Measurements from ENCODE around the gene OPCML.

Gene OPCML

DNA sequence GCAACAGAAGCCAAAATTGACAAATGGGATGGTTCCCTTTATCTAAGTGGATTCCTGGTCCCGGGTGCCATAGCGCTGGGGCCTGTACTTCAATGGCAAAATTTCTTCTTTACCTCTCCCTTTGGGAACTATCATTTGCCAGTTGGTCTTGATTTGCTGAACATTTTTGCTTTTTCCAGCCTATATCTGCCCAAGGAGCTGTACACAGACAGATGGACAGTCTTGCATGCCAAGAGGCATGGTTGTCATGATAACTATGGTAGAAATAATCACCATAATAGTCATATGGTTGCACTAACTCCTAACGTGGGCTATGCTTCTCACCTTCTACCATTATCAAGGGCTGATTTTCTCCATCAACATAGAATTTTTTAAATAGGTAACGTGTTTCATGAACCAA, 1030.9 kb downstream of the OPCML start:
- DNase-seq (ENCODE audit: low spot score), result no peak
- TF ChIP-seq, protein P1, sequence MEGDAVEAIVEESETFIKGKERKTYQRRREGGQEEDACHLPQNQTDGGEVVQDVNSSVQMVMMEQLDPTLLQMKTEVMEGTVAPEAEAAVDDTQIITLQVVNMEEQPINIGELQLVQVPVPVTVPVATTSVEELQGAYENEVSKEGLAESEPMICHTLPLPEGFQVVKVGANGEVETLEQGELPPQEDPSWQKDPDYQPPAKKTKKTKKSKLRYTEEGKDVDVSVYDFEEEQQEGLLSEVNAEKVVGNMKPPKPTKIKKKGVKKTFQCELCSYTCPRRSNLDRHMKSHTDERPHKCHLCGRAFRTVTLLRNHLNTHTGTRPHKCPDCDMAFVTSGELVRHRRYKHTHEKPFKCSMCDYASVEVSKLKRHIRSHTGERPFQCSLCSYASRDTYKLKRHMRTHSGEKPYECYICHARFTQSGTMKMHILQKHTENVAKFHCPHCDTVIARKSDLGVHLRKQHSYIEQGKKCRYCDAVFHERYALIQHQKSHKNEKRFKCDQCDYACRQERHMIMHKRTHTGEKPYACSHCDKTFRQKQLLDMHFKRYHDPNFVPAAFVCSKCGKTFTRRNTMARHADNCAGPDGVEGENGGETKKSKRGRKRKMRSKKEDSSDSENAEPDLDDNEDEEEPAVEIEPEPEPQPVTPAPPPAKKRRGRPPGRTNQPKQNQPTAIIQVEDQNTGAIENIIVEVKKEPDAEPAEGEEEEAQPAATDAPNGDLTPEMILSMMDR (IDR thresholded peaks at IDR 0.05; ENCODE audit: extremely low read depth, missing control alignments), result no peak

DNA sequence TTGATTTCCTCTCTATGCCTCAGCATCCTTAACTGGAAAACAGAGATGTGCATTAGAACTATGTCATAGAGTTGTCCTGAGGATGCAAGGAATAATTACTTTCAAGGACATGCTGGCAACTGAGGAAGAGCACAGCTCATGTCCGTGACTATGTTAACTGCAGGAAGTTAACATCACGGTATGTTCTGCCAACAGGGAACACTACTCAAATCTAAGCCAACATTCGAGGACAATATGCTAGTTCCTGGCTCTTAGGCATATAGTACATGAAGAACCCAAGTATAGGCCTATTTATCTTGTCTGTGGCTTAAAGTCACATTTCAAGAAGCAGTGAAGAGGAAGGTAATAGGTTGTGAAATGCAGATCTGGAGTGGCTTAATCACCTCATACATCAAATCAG, 1032.6 kb downstream of the OPCML start:
- no peak for DNase-seq (ENCODE audit: low spot score)

DNA sequence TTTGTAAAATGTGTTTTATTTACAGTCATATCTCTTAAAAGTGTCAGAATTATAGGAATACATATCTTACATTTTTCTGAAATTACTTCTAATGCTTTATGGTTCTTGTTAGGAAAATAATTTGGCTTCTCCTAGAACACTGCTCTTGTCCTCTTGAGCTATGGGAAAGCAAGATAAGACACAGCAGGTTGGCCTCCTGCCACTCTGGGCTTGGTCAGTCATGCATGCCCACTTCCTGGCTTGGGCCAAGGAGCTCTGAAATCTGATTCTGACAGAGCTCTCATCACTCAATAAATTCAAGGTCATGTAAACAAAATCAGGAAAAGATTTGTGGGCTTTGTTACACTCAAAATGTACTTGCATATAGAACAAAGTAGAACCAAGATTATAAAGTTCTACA, 1036.0 kb downstream of the OPCML start:
- DNase-seq (ENCODE audit: low spot score), result no peak
- TF ChIP-seq, protein P1 (IDR thresholded peaks at IDR 0.05; ENCODE audit: extremely low read depth, missing control alignments), result no peak

More for the DNA sequence above, 1032.6 kb downstream of the OPCML start:
- TF ChIP-seq, protein P1 (IDR thresholded peaks at IDR 0.05; ENCODE audit: extremely low read depth, missing control alignments), result no peak

DNA sequence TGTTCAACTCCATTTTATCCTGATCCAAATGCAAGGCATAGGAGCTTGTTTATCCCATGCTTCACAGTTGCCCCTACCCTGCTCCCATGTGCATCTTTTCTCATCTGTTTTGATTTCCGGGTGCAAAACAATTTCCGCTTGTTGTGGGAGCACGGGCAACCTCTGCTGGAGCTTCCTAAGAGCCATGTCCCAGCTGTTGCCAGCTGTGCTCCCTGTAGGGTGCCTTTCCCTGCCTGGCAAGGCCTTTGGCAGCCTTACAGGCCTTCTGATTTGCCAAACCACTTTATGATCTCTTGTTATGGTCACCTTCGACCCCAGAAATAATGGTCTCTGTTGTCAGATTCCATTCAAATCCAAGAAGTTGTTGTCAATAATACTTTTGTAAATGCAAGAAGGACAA, 1038.5 kb downstream of the OPCML start:
- TF ChIP-seq, protein P1 (IDR thresholded peaks at IDR 0.05; ENCODE audit: extremely low read depth, missing control alignments), result no peak
- no peak for DNase-seq (ENCODE audit: low spot score)

GRCh38 chr11:132490978-132491377, 1041.3 kb downstream of the OPCML start:
- TF ChIP-seq, protein P1 (IDR thresholded peaks at IDR 0.05; ENCODE audit: extremely low read depth, missing control alignments), result no peak
- no peak for DNase-seq (ENCODE audit: low spot score)

- DNase-seq (ENCODE audit: low spot score), result no peak
- TF ChIP-seq, protein P1 (IDR thresholded peaks at IDR 0.05; ENCODE audit: extremely low read depth, missing control alignments), result no peak
Measured at GRCh38 chr11:132486060-132486459, 1046.2 kb downstream of the OPCML start.

DNA sequence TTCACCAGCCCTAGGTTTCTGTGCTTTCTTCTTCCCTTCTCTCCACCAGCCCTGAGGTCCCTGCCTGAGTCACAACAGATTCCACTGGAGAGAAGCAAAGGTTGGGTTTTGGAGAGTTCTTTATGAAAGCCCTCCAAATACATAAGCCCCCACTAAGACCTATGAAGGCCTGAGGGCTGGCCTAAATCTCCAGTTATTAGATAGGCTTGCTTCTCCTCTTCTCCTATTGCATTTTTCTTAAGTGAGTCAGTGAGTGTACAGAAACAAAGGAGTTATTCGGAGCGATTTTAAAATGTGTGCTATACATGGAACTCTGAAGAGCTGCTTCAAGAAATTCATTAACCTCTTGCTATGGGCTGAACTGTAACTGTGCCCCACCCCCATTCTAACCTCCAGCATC, 1057.3 kb downstream of the OPCML start:
- DNase-seq (ENCODE audit: low spot score), result no peak
- TF ChIP-seq, protein P1 (IDR thresholded peaks at IDR 0.05; ENCODE audit: extremely low read depth, missing control alignments), result no peak
